ENCODE data around the gene FOXF1.

DNA sequence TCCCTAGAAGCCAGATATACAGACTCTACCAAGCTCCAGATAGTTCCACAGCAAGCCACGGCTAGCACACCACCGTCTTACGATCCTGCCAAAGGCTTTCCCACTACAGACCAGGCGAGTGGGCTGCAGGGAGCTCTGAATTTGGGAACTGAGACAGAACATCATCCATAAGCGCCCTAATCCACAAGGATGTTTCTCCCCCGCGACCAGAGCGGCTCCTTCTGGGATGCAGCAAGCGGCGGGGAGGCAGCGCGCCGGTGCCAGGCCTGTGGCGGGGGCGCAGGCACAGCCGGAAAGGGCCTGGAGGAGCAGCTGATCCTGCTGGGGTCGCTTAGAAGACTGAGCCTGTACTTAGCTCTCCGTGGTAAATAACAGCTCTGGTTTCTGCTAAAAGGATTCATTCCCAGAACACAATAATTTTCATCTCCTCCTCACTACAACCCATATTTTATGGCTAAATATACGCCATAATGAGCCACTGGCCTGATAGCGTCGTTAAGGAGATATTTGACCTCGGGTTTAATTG lies 16.2 kb upstream of the FOXF1 start:
- TF ChIP-seq, protein P1, sequence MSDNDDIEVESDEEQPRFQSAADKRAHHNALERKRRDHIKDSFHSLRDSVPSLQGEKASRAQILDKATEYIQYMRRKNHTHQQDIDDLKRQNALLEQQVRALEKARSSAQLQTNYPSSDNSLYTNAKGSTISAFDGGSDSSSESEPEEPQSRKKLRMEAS (CRISPR knock-in tag; IDR thresholded peaks at IDR 0.05): no peak
- TF ChIP-seq, protein P2, sequence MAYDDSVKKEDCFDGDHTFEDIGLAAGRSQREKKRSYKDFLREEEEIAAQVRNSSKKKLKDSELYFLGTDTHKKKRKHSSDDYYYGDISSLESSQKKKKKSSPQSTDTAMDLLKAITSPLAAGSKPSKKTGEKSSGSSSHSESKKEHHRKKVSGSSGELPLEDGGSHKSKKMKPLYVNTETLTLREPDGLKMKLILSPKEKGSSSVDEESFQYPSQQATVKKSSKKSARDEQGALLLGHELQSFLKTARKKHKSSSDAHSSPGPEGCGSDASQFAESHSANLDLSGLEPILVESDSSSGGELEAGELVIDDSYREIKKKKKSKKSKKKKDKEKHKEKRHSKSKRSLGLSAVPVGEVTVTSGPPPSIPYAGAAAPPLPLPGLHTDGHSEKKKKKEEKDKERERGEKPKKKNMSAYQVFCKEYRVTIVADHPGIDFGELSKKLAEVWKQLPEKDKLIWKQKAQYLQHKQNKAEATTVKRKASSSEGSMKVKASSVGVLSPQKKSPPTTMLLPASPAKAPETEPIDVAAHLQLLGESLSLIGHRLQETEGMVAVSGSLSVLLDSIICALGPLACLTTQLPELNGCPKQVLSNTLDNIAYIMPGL (CRISPR knock-in tag; IDR thresholded peaks at IDR 0.05): no peak
- TF ChIP-seq, protein P3, sequence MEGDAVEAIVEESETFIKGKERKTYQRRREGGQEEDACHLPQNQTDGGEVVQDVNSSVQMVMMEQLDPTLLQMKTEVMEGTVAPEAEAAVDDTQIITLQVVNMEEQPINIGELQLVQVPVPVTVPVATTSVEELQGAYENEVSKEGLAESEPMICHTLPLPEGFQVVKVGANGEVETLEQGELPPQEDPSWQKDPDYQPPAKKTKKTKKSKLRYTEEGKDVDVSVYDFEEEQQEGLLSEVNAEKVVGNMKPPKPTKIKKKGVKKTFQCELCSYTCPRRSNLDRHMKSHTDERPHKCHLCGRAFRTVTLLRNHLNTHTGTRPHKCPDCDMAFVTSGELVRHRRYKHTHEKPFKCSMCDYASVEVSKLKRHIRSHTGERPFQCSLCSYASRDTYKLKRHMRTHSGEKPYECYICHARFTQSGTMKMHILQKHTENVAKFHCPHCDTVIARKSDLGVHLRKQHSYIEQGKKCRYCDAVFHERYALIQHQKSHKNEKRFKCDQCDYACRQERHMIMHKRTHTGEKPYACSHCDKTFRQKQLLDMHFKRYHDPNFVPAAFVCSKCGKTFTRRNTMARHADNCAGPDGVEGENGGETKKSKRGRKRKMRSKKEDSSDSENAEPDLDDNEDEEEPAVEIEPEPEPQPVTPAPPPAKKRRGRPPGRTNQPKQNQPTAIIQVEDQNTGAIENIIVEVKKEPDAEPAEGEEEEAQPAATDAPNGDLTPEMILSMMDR (IDR thresholded peaks at IDR 0.05): no peak
- TF ChIP-seq SP1 (CRISPR knock-in tag; conservative IDR thresholded peaks at IDR 0.05): no peak
- TF ChIP-seq, protein P4, sequence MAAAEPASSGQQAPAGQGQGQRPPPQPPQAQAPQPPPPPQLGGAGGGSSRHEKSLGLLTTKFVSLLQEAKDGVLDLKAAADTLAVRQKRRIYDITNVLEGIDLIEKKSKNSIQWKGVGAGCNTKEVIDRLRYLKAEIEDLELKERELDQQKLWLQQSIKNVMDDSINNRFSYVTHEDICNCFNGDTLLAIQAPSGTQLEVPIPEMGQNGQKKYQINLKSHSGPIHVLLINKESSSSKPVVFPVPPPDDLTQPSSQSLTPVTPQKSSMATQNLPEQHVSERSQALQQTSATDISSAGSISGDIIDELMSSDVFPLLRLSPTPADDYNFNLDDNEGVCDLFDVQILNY (CRISPR knock-in tag; IDR thresholded peaks at IDR 0.05): no peak
- no peak for TF ChIP-seq CREB1 (CRISPR knock-in tag; IDR thresholded peaks at IDR 0.05)
- no peak for TF ChIP-seq NFATC4 (CRISPR knock-in tag; IDR thresholded peaks at IDR 0.05)
- TF ChIP-seq, protein P5, sequence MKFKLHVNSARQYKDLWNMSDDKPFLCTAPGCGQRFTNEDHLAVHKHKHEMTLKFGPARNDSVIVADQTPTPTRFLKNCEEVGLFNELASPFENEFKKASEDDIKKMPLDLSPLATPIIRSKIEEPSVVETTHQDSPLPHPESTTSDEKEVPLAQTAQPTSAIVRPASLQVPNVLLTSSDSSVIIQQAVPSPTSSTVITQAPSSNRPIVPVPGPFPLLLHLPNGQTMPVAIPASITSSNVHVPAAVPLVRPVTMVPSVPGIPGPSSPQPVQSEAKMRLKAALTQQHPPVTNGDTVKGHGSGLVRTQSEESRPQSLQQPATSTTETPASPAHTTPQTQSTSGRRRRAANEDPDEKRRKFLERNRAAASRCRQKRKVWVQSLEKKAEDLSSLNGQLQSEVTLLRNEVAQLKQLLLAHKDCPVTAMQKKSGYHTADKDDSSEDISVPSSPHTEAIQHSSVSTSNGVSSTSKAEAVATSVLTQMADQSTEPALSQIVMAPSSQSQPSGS (CRISPR knock-in tag; IDR thresholded peaks at IDR 0.05; ENCODE audit: borderline replicate concordance, low read depth): no peak
- TF ChIP-seq, protein P6, sequence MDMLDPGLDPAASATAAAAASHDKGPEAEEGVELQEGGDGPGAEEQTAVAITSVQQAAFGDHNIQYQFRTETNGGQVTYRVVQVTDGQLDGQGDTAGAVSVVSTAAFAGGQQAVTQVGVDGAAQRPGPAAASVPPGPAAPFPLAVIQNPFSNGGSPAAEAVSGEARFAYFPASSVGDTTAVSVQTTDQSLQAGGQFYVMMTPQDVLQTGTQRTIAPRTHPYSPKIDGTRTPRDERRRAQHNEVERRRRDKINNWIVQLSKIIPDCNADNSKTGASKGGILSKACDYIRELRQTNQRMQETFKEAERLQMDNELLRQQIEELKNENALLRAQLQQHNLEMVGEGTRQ (CRISPR knock-in tag; IDR thresholded peaks at IDR 0.05): no peak
- TF ChIP-seq, protein P7, sequence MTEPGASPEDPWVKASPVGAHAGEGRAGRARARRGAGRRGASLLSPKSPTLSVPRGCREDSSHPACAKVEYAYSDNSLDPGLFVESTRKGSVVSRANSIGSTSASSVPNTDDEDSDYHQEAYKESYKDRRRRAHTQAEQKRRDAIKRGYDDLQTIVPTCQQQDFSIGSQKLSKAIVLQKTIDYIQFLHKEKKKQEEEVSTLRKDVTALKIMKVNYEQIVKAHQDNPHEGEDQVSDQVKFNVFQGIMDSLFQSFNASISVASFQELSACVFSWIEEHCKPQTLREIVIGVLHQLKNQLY (CRISPR knock-in tag; IDR thresholded peaks at IDR 0.05): no peak
- TF ChIP-seq, protein P8, sequence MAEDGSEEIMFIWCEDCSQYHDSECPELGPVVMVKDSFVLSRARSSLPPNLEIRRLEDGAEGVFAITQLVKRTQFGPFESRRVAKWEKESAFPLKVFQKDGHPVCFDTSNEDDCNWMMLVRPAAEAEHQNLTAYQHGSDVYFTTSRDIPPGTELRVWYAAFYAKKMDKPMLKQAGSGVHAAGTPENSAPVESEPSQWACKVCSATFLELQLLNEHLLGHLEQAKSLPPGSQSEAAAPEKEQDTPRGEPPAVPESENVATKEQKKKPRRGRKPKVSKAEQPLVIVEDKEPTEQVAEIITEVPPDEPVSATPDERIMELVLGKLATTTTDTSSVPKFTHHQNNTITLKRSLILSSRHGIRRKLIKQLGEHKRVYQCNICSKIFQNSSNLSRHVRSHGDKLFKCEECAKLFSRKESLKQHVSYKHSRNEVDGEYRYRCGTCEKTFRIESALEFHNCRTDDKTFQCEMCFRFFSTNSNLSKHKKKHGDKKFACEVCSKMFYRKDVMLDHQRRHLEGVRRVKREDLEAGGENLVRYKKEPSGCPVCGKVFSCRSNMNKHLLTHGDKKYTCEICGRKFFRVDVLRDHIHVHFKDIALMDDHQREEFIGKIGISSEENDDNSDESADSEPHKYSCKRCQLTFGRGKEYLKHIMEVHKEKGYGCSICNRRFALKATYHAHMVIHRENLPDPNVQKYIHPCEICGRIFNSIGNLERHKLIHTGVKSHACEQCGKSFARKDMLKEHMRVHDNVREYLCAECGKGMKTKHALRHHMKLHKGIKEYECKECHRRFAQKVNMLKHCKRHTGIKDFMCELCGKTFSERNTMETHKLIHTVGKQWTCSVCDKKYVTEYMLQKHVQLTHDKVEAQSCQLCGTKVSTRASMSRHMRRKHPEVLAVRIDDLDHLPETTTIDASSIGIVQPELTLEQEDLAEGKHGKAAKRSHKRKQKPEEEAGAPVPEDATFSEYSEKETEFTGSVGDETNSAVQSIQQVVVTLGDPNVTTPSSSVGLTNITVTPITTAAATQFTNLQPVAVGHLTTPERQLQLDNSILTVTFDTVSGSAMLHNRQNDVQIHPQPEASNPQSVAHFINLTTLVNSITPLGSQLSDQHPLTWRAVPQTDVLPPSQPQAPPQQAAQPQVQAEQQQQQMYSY (CRISPR knock-in tag; IDR thresholded peaks at IDR 0.05): no peak
- TF ChIP-seq TP53 (CRISPR knock-in tag; IDR thresholded peaks at IDR 0.05): no peak
- TF ChIP-seq, protein P9, sequence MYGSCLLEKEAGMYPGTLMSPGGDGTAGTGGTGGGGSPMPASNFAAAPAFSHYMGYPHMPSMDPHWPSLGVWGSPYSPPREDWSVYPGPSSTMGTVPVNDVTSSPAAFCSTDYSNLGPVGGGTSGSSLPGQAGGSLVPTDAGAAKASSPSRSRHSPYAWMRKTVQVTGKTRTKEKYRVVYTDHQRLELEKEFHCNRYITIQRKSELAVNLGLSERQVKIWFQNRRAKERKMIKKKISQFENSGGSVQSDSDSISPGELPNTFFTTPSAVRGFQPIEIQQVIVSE (CRISPR knock-in tag; IDR thresholded peaks at IDR 0.05; ENCODE audit: borderline replicate concordance): no peak

Measured in WTC11 (cell line).